Right lobe of liver (tissue), 4 donors: ENCODE results near the gene VGLL4.

Experiments
- CTCF ChIP-seq, 4 donors: fragments of 200-600 bp in 3 of 4; fragments of 450-650 bp in 1 of 4; IDR thresholded peaks; one replicate each; pipeline versions ENCODE4 v1.5.1 to v1.8.0; 2016 to 2022; ENCODE audit warnings: antibody characterized with exemption in 4 of 4, mild to moderate bottlenecking in 2 of 4
- POLR2A ChIP-seq: fragments of 450-650 bp; IDR thresholded peaks from one replicate; pipeline ENCODE4 v1.6.1; 2017; ENCODE audit warnings: antibody characterized with exemption, mild to moderate bottlenecking
- donor health status: DM: no; HTN: no; CAD: no.
- donor health status: DM: no; HTN: no; CAD: no.
- donor health status: DM: no; HTN: yes; CAD: no.

GRCh38 chr3:11568503-11569155, 75.1 kb downstream of the VGLL4 start:
- TF ChIP-seq CTCF (IDR thresholded peaks at IDR 0.05) (no peak), POLR2A (no peak)
